Activated CD4-positive, alpha-beta T cell treated with anti-CD3 and anti-CD28 coated beads for 36 hours (primary cell): ENCODE measurements around the gene MAPKAPK3. TPM values are rescaled to one million over a fixed set of nuclear protein-coding genes. Genes with fewer than 3 reads are reported as not detected.

Experiments
- ATAC-seq: fragments of 200-7000 bp; cut with Tn5 transposase; one replicate; pipeline ENCODE4 v1.10.0; 2021; ENCODE audit warnings: mild to moderate bottlenecking, moderate library complexity
- CTCF ChIA-PET: fragments of 350-600 bp; sonication (Branson Sonifier 250); formaldehyde crosslinking; loops from one replicate; lab custom pipeline; 2021; ENCODE audit warnings: antibody characterized with exemption; lab: Charles Lee
- POLR2A ChIA-PET: fragments of 350-600 bp; sonication (Branson Sonifier 250); formaldehyde crosslinking; loops from one replicate; lab custom pipeline; 2021; ENCODE audit warnings: antibody characterized with exemption, inconsistent platforms; lab: Charles Lee
- DNase-seq: peaks from one replicate; pipeline ENCODE4 v3.0.0-alpha.2; 2020
- H3K27ac Mint-ChIP-seq: one replicate; pipeline ENCODE4 v1.8.0; 2021; ENCODE audit warnings: mixed read lengths
- H3K27me3 Mint-ChIP-seq: one replicate; pipeline ENCODE4 v1.8.0; 2021; ENCODE audit warnings: mixed read lengths
- H3K36me3 Mint-ChIP-seq: one replicate; pipeline ENCODE4 v1.8.0; 2021; ENCODE audit warnings: low read depth, mixed read lengths
- H3K4me1 Mint-ChIP-seq: one replicate; pipeline ENCODE4 v1.8.0; 2021; ENCODE audit warnings: mixed read lengths
- H3K4me3 Mint-ChIP-seq: one replicate; pipeline ENCODE4 v1.8.0; 2021; ENCODE audit warnings: mild to moderate bottlenecking, moderate library complexity, mixed read lengths
- H3K9me3 Mint-ChIP-seq: one replicate; pipeline ENCODE4 v1.8.0; 2021; ENCODE audit warnings: low read depth, mixed read lengths
- intact Hi-C, 2 experiments: fragments of 100-400 bp; cut with DNase I in 1 of 2; cut with micrococcal nuclease in 1 of 2; formaldehyde crosslinking; loops; one replicate each; pipeline versions ENCODE4 v1.14.2 to v1.15.1; 2022 to 2024; cut with DNase I, micrococcal nuclease
- total RNA-seq, 2 experiments: library from RNA; stranded (reverse); gene quantifications; one replicate each; pipeline ENCODE4 v1.2.3, GENCODE V29; 2021

The MAPKAPK3 gene
- total RNA-seq, 2 experiments from 2014 or later: 178 to 218 TPM

DNA sequence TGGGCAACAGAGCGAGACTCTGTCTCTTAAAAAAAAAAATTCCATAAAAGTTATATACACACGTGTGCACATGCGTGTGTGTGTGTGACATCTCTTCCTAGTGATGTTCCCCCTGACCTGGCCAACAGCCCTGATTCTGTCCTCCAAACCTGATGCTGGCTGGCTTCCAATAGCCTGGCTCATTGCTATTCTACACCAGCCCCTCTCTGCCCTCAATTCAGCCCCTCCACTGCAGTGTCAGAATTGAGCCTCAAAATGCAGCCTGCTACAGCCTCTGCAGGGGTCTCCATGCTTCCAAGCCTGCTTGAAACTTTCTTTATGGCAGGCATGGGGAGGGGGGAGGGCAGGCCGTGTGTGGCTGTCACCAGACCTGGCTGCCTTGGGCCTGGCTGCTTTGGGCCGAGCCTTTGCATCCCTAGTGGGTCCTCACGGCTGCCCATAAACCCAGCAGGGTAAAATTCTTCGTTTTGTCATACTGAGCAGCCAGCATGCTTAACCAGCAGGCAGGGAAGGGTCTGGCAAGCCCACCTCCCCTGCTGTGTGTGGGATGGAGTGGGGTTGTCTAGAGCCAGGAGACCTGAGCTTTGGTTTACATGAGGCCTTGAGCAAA, 35.1 kb downstream of the MAPKAPK3 start:
- no peak overlapping the region for H3K4me3 Mint-ChIP-seq
- ChIA-PET POLR2A (interaction anchor here (0.9 to 1.2 kb wide), 2 partner anchors 28 to 36 kb away, joined by 5 to 9 read pairs; partner anchors contain the start of gene MAPKAPK3), CTCF (interaction anchor here (0.7 to 6.8 kb wide), 15 partner anchors 8 to 564 kb away, joined by 3 to 78 read pairs (median 5); partner anchors contain the start of genes C3orf18, DOCK3, HEMK1 and MAPKAPK3)
- no peaks in the 10 kb centered on the region for H3K9me3 Mint-ChIP-seq
- H3K36me3 Mint-ChIP-seq: peaks cover 19% of the 10 kb centered on the region
- peaks cover 25% of the 10 kb centered on the region for H3K4me1 Mint-ChIP-seq
- H3K27ac Mint-ChIP-seq: peak overlapping the region; percentile 23
- intact Hi-C loops: loop anchor here (1.0 kb wide), 2 partner anchors 36 to 80 kb away; no protein-coding TSS in a partner anchor
- no peak for DNase-seq
- H3K27me3 Mint-ChIP-seq: no peaks in the 10 kb centered on the region
- no peak for ATAC-seq

DNA sequence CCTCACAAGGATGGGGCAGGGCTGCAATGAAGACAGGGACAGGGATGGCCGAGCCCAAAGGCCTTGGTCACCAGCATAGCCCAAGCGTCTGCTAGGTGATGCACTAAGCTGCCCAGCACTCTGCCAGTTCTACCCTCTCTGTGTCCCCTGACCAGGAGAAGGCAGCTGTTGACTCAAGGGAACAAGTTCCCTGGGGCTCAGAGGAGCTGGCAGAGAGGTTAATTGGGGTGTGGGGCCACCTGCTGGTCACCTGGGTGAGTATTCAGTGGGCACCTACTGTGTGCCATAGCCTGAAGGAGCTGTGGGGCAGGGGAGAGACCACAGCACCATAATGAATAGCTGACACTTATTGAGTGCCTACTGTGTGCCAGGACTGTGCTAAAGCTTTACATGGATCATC, 35.8 kb downstream of the MAPKAPK3 start:
- ChIA-PET CTCF (interaction anchor here (0.7 to 6.8 kb wide), 26 partner anchors 8 to 719 kb away, joined by 3 to 78 read pairs (median 4); partner anchors contain the start of genes C3orf18, CISH, DOCK3 and HEMK1), POLR2A (interaction anchor here (0.6 to 1.2 kb wide), 3 partner anchors 29 to 41 kb away, joined by 3 to 9 read pairs (median 5); partner anchors contain the start of genes CISH and MAPKAPK3)
- Mint-ChIP-seq H3K36me3 (peaks cover 12% of the 10 kb centered on the region), H3K4me1 (peaks cover 25% of the 10 kb centered on the region), H3K27me3 (no peaks in the 10 kb centered on the region), H3K27ac (peak overlapping the region; percentile 7), H3K4me3 (no peak overlapping the region), H3K9me3 (no peaks in the 10 kb centered on the region)
- ATAC-seq: peak; percentile 51
- DNase-seq: peak; percentile 80
- intact Hi-C loops: loop anchor here (1.0 kb wide), 2 partner anchors 36 to 80 kb away; no protein-coding TSS in a partner anchor

DNA sequence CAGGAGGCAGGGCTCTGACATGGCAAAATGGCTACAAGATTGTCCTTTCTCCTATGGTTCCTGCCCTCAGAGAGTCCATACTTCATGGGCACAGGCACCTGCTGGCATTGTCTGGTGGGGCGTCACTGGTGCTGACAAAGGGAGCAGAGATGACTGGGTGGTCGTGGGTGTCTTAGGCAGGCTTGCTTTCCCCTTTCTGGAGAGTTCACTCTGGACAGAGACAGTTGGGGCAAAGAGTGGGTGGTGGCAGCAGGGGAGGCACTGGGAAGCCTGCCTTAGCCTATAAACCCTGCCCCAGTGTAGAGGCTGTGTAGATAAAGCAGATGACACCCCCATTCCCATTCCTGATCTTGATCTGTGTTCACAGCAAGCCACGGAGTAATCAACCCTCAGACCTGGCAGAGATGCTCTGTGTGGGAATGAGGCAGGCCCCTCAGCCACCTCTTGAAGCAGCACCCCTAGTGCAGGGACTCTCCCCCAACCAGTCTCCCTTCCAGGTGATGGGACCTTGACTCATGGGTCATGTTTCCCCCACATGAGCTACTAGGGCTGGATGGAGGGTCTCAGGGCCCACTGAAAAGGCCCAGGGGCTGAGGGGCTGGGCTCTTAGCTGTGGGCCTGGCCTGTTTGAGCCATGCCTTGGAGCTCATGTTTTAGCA, 37.1 kb downstream of the MAPKAPK3 start:
- CTCF ChIA-PET: interaction anchor here (0.6 to 6.8 kb wide), 18 partner anchors 10 to 1036 kb away, joined by 3 to 78 read pairs (median 4); partner anchors contain the start of genes CISH, DOCK3, HEMK1 and MAPKAPK3
- H3K4me1 Mint-ChIP-seq: peaks cover 25% of the 10 kb centered on the region
- H3K4me3 Mint-ChIP-seq: no peak overlapping the region
- no peaks in the 10 kb centered on the region for H3K9me3 Mint-ChIP-seq
- DNase-seq: no peak
- H3K27me3 Mint-ChIP-seq: no peaks in the 10 kb centered on the region
- H3K36me3 Mint-ChIP-seq: peaks cover 7% of the 10 kb centered on the region
- POLR2A ChIA-PET: no interaction called here
- H3K27ac Mint-ChIP-seq: peak overlapping the region; percentile 48
- ATAC-seq: no peak
- intact Hi-C loops: no loop called here

- peak overlapping the region; percentile 52 for H3K27ac Mint-ChIP-seq
- ChIA-PET POLR2A (interaction anchor here (0.6 to 1.0 kb wide), 7 partner anchors 18 to 371 kb away, joined by 3 to 7 read pairs (median 3); partner anchors contain the start of gene CISH), CTCF (interaction anchor here (0.7 to 6.8 kb wide), 9 partner anchors 20 to 113 kb away, joined by 3 to 78 read pairs (median 4); partner anchors contain the start of genes CISH, DOCK3 and MAPKAPK3)
- H3K4me1 Mint-ChIP-seq: peaks cover 22% of the 10 kb centered on the region
- no peaks in the 10 kb centered on the region for H3K9me3 Mint-ChIP-seq
- no peak overlapping the region for H3K4me3 Mint-ChIP-seq
- DNase-seq: peak; percentile 69
- ATAC-seq: peak; percentile 83
- no peaks in the 10 kb centered on the region for H3K36me3 Mint-ChIP-seq
- H3K27me3 Mint-ChIP-seq: no peaks in the 10 kb centered on the region
- intact Hi-C loops: no loop called here
These were observed 38.3 kb downstream of the MAPKAPK3 start for GRCh38 chr3:50655009-50655830.

GRCh38 chr3:50656417-50657195, 39.7 kb downstream of the MAPKAPK3 start:
- no peaks in the 10 kb centered on the region for H3K36me3 Mint-ChIP-seq
- ATAC-seq (no peak), DNase-seq (peak; percentile 4)
- CTCF ChIA-PET: interaction anchor here (0.5 to 1.6 kb wide), 4 partner anchors 22 to 115 kb away, joined by 3 to 5 read pairs (median 3); no protein-coding TSS in a partner anchor
- intact Hi-C loops: no loop called here
- H3K4me3 Mint-ChIP-seq: no peak overlapping the region
- H3K9me3 Mint-ChIP-seq: no peaks in the 10 kb centered on the region
- POLR2A ChIA-PET: no interaction called here
- H3K27ac Mint-ChIP-seq: no peak overlapping the region
- no peaks in the 10 kb centered on the region for H3K27me3 Mint-ChIP-seq
- H3K4me1 Mint-ChIP-seq: peaks cover 22% of the 10 kb centered on the region

GRCh38 chr3:50657407-50657806, 40.5 kb downstream of the MAPKAPK3 start:
- ATAC-seq: no peak
- peaks cover 22% of the 10 kb centered on the region for H3K4me1 Mint-ChIP-seq
- no peak overlapping the region for H3K4me3 Mint-ChIP-seq
- H3K36me3 Mint-ChIP-seq: no peaks in the 10 kb centered on the region
- no peak overlapping the region for H3K27ac Mint-ChIP-seq
- H3K27me3 Mint-ChIP-seq: no peaks in the 10 kb centered on the region
- ChIA-PET POLR2A (no interaction called here), CTCF (interaction anchor here (0.7 to 1.3 kb wide), 4 partner anchors 10 to 92 kb away, joined by 3 to 6 read pairs (median 4); no protein-coding TSS in a partner anchor)
- H3K9me3 Mint-ChIP-seq: no peaks in the 10 kb centered on the region
- no peak for DNase-seq
- intact Hi-C loops: no loop called here

DNA sequence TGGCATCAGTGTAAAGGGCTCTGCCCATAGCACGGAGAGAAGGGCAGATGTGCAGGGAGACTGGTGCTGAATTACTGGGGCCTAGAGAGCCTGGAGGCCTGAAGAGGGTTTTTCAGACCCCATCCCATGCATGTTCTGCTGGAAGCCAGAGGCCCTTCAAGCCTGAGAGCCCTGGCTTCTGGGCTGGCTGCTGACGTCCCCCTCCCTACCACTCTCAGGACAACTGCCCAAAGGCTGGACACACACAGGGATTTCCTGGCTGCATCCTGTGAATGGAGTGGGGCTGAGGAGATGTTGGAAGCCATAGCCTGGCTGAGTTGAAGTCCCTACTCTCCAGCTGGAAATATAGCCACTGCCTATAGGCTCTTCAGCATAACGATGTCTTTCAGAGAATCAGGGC, 40.9 kb downstream of the MAPKAPK3 start:
- POLR2A ChIA-PET: no interaction called here
- H3K9me3 Mint-ChIP-seq: no peaks in the 10 kb centered on the region
- intact Hi-C loops: no loop called here
- CTCF ChIA-PET: interaction anchor here (0.7 to 1.3 kb wide), 5 partner anchors 9 to 1523 kb away, joined by 3 to 6 read pairs (median 3); no protein-coding TSS in a partner anchor
- no peak overlapping the region for H3K4me3 Mint-ChIP-seq
- H3K36me3 Mint-ChIP-seq: no peaks in the 10 kb centered on the region
- ATAC-seq (no peak), DNase-seq (no peak)
- H3K4me1 Mint-ChIP-seq: peaks cover 22% of the 10 kb centered on the region
- no peak overlapping the region for H3K27ac Mint-ChIP-seq
- H3K27me3 Mint-ChIP-seq: no peaks in the 10 kb centered on the region

- H3K36me3 Mint-ChIP-seq: no peaks in the 10 kb centered on the region
- DNase-seq (peak; percentile 2), ATAC-seq (no peak)
- no peak overlapping the region for H3K4me3 Mint-ChIP-seq
- peaks cover 22% of the 10 kb centered on the region for H3K4me1 Mint-ChIP-seq
- H3K9me3 Mint-ChIP-seq: no peaks in the 10 kb centered on the region
- intact Hi-C loops: no loop called here
- no peak overlapping the region for H3K27ac Mint-ChIP-seq
- CTCF ChIA-PET: interaction anchor here (0.6 to 1.3 kb wide), 4 partner anchors 9 to 1524 kb away, joined by 3 to 6 read pairs (median 3); no protein-coding TSS in a partner anchor
- POLR2A ChIA-PET: no interaction called here
- no peaks in the 10 kb centered on the region for H3K27me3 Mint-ChIP-seq
These were observed 41.5 kb downstream of the MAPKAPK3 start for GRCh38 chr3:50658416-50658815.

GRCh38 chr3:50658831-50659230, 41.9 kb downstream of the MAPKAPK3 start:
- H3K4me1 Mint-ChIP-seq: peaks cover 19% of the 10 kb centered on the region
- H3K27me3 Mint-ChIP-seq: no peaks in the 10 kb centered on the region
- ATAC-seq (no peak), DNase-seq (no peak)
- no peaks in the 10 kb centered on the region for H3K9me3 Mint-ChIP-seq
- no peaks in the 10 kb centered on the region for H3K36me3 Mint-ChIP-seq
- no peak overlapping the region for H3K27ac Mint-ChIP-seq
- H3K4me3 Mint-ChIP-seq: no peak overlapping the region
- ChIA-PET CTCF (interaction anchor here (0.6 to 1.1 kb wide), 2 partner anchors 44 to 723 kb away, joined by 3 read pairs; no protein-coding TSS in a partner anchor), POLR2A (no interaction called here)
- intact Hi-C loops: no loop called here

DNA sequence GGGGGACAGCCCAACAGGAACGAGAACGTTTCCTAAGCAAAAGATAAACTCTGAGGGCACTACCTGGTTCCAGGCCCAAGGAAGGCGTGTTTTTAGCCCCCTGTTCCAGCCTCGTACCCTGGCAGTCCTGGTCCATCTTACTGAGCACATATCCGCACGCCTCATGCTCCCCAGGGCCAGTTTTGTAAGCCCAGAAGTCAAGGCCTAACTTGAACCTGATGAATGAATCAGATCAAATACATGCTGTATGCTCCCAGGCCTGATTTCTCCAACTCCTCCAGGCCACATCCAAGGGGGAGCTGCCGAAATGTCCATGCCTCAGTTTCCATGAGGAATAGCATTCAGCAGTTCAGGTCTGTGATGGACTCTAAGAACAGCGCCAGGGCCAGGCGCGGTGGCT, 43.4 kb downstream of the MAPKAPK3 start:
- DNase-seq (no peak), ATAC-seq (no peak)
- H3K9me3 Mint-ChIP-seq: no peaks in the 10 kb centered on the region
- intact Hi-C loops: no loop called here
- CTCF ChIA-PET: interaction anchor here (1.1 kb wide), 1 partner anchor 30 kb away, joined by 3 read pairs; no protein-coding TSS in a partner anchor
- H3K27me3 Mint-ChIP-seq: no peaks in the 10 kb centered on the region
- no peak overlapping the region for H3K4me3 Mint-ChIP-seq
- no peak overlapping the region for H3K27ac Mint-ChIP-seq
- H3K4me1 Mint-ChIP-seq: peaks cover 9% of the 10 kb centered on the region
- POLR2A ChIA-PET: no interaction called here
- H3K36me3 Mint-ChIP-seq: no peaks in the 10 kb centered on the region
